HepG2 (cell line): Measurements from ENCODE around the gene PPIP5K1. TPM values are rescaled to one million over a fixed set of nuclear protein-coding genes. Genes with fewer than 3 reads are reported as not detected.

Experiments used
- CBX2 ChIP-seq, 2 experiments: fragments of 200-600 bp in 1 of 2; sonication (generic); formaldehyde crosslinking in 1 of 2; IDR thresholded peaks; 2 replicates each; pipeline versions ENCODE4 v1.7.0 to v1.8.1; 2018 to 2022; ENCODE audit warnings: low read depth in 2 of 2, low read length in 1 of 2, mild to moderate bottlenecking in 1 of 2, missing genetic modification reagents in 1 of 2
- CBX5 ChIP-seq: sonication (generic); formaldehyde crosslinking; IDR thresholded peaks from 2 replicates; pipeline ENCODE4 v1.4.0; 2020; ENCODE audit warnings: missing genetic modification reagents, borderline replicate concordance
- CHD4 ChIP-seq: fragments of 200-600 bp; sonication (generic); IDR thresholded peaks from 2 replicates; pipeline ENCODE4 v1.7.0; 2017; ENCODE audit warnings: mild to moderate bottlenecking, low read length, borderline replicate concordance
- GTF3A ChIP-seq: sonication (generic); formaldehyde crosslinking; conservative IDR thresholded peaks from 2 replicates; pipeline ENCODE4 v1.4.0; 2020; ENCODE audit warnings: mild to moderate bottlenecking, missing genetic modification reagents
- KLF6 ChIP-seq: IDR thresholded peaks from 2 replicates; pipeline ENCODE4 v1.8.0; 2016; ENCODE audit warnings: missing biosample characterization, missing genetic modification reagents
- MTA3 ChIP-seq: sonication (generic); formaldehyde crosslinking; IDR thresholded peaks from 2 replicates; pipeline ENCODE4 v1.4.0; 2020; ENCODE audit warnings: missing genetic modification reagents
- NCOA2 ChIP-seq: sonication (generic); formaldehyde crosslinking; IDR thresholded peaks from 2 replicates; pipeline ENCODE4 v1.8.0; 2022; ENCODE audit warnings: inconsistent platforms
- NFYB ChIP-seq: sonication (generic); formaldehyde crosslinking; IDR thresholded peaks from 2 replicates; pipeline ENCODE4 v1.4.0; 2020; ENCODE audit warnings: missing genetic modification reagents
- RFX3 ChIP-seq: IDR thresholded peaks from 2 replicates; pipeline ENCODE4 v1.6.1; 2016; ENCODE audit warnings: missing biosample characterization, missing genetic modification reagents
- SP5 ChIP-seq: IDR thresholded peaks from 2 replicates; pipeline ENCODE4 v1.6.1; 2016; ENCODE audit warnings: low read depth, borderline replicate concordance
- TBX2 ChIP-seq: sonication (generic); formaldehyde crosslinking; IDR thresholded peaks from 2 replicates; pipeline ENCODE4 v1.5.0; 2020; ENCODE audit warnings: missing genetic modification reagents, mild to moderate bottlenecking, borderline replicate concordance
- ZNF260 ChIP-seq: sonication (generic); formaldehyde crosslinking; IDR thresholded peaks from 2 replicates; pipeline ENCODE4 v1.4.0; 2020; ENCODE audit warnings: missing genetic modification reagents, low read depth, mild to moderate bottlenecking, borderline replicate concordance
- ZNF530 ChIP-seq: sonication (generic); formaldehyde crosslinking; IDR thresholded peaks from 2 replicates; pipeline ENCODE4 v1.5.0; 2020; ENCODE audit warnings: low read depth, mild to moderate bottlenecking, missing genetic modification reagents
- ZNF749 ChIP-seq: sonication (generic); formaldehyde crosslinking; IDR thresholded peaks from 2 replicates; pipeline ENCODE4 v1.8.0; 2022; ENCODE audit warnings: mild to moderate bottlenecking, missing genetic modification reagents, moderate library complexity, borderline replicate concordance
- ZNF788 ChIP-seq: sonication (generic); formaldehyde crosslinking; IDR thresholded peaks from 2 replicates; pipeline ENCODE4 v1.5.0; 2020; ENCODE audit warnings: mild to moderate bottlenecking, missing genetic modification reagents, borderline replicate concordance
- polyA plus RNA-seq, 8 experiments: library from polyadenylated mRNA; depleted of rRNA in 3 of 8; stranded (reverse) in 7 of 8; unstranded in 1 of 8; fragments of >200 nt; fragmentation: Illumina TruSeq in 4 of 8; extraction: Trizol in 4 of 8; gene quantifications; 2 replicates each; pipeline versions ENCODE4 v1.2.1 to v1.2.3, GENCODE V29; 2011 to 2016; ENCODE audit warnings: low read depth in 4 of 8, missing spikeins in 1 of 8, mixed read lengths in 1 of 8; ENCODE audit not compliant: insufficient read depth in 1 of 8
- total RNA-seq, 5 experiments: library from RNA; depleted of rRNA; stranded (reverse); fragments of >200 nt; fragmentation: Illumina TruSeq; extraction: Trizol; gene quantifications; 2 replicates each; pipeline ENCODE4 v1.2.3, GENCODE V29; 2016; ENCODE audit warnings: low read depth in 1 of 5
- TF ChIP-seq, protein P1 (sequence below): sonication (generic); formaldehyde crosslinking; IDR thresholded peaks from 2 replicates; pipeline ENCODE4; 2020; ENCODE audit warnings: missing genetic modification reagents, mild to moderate bottlenecking, borderline replicate concordance
- TF ChIP-seq, protein P2 (sequence below), 2 experiments: sonication (generic) in 1 of 2; formaldehyde crosslinking in 1 of 2; IDR thresholded peaks; 2 replicates each; pipeline versions ENCODE4 v1.4.0 to v1.6.1; 2018 to 2020; ENCODE audit warnings: missing genetic modification reagents in 2 of 2, borderline replicate concordance in 1 of 2, low read depth in 1 of 2, mild to moderate bottlenecking in 1 of 2, missing biosample characterization in 1 of 2
- TF ChIP-seq, protein P3 (sequence below): sonication (generic); formaldehyde crosslinking; IDR thresholded peaks from 2 replicates; pipeline ENCODE4 v1.9.0; 2021; ENCODE audit warnings: missing genetic modification reagents, mild to moderate bottlenecking, borderline replicate concordance
- TF ChIP-seq, protein P4 (sequence below): IDR thresholded peaks from 2 replicates; pipeline ENCODE4 v1.6.1; 2016; ENCODE audit warnings: mild to moderate bottlenecking, missing biosample characterization, missing genetic modification reagents
- TF ChIP-seq, protein P5 (sequence below): sonication (generic); formaldehyde crosslinking; IDR thresholded peaks from 2 replicates; pipeline ENCODE4 v1.4.0; 2020; ENCODE audit warnings: missing genetic modification reagents

Gene PPIP5K1
- total and polyA plus RNA-seq, 2 of the 13 experiments (the other 11 are each of a cell fraction or from before 2014, with no cell fraction given): 9.9 to 10.9 TPM

DNA sequence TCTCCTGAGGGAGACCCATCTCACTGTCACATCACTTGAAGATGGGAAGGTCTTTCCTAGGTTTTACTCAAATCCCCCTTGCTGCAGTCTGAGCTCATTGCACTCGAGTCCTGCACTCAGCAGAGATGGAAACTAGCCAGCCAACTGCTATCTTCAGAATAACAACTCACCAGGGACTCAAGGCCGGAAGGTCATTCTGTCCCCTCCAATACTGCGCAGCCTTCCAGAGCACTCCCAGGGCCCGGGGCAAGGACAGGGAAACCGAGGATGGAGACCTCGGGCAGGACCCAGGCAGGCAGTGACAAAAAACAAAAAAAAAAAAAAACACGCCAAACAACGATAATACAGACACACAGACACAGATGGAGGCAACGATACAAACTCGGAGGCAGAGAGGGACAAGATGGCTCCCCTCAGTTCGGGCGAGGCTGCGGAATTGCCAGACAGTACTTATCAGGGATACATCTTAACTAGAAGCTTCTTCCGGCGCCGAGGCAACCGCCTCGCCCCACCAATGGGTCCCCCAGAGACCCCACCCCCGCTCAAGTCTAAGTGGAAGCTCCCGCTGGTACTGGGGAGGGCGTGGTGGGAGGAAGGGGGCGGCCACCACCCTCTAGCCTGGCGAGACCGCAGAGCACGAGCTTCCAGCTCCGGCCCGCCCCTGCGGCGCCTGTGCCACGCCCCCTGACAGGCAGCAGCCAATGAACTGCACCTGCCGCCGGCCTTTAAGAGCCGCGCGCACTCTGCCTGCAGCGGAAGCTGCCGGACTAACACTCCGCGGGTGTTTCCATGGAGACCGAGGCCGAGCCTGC, 79.6 kb downstream of the PPIP5K1 start (continued):
- TF ChIP-seq, protein P1, sequence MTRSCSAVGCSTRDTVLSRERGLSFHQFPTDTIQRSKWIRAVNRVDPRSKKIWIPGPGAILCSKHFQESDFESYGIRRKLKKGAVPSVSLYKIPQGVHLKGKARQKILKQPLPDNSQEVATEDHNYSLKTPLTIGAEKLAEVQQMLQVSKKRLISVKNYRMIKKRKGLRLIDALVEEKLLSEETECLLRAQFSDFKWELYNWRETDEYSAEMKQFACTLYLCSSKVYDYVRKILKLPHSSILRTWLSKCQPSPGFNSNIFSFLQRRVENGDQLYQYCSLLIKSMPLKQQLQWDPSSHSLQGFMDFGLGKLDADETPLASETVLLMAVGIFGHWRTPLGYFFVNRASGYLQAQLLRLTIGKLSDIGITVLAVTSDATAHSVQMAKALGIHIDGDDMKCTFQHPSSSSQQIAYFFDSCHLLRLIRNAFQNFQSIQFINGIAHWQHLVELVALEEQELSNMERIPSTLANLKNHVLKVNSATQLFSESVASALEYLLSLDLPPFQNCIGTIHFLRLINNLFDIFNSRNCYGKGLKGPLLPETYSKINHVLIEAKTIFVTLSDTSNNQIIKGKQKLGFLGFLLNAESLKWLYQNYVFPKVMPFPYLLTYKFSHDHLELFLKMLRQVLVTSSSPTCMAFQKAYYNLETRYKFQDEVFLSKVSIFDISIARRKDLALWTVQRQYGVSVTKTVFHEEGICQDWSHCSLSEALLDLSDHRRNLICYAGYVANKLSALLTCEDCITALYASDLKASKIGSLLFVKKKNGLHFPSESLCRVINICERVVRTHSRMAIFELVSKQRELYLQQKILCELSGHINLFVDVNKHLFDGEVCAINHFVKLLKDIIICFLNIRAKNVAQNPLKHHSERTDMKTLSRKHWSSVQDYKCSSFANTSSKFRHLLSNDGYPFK (CRISPR knock-in tag): peak; percentile 81; the same call in 1 of the 2 replicates
- TF ChIP-seq SP5 (CRISPR knock-in tag) (peak; percentile 82), ZNF788 (CRISPR knock-in tag) (peak; percentile 27; the same call in 1 of the 2 replicates), CBX2 (IDR thresholded peaks at IDR 0.05; ENCODE audit: low read depth, low read length) (no peak), CBX2 (CRISPR knock-in tag; IDR thresholded peaks at IDR 0.05; ENCODE audit: low read depth) (no peak), RFX3 (CRISPR knock-in tag) (peak; percentile 98; the same call in 1 of the 2 replicates), NFYB (CRISPR knock-in tag) (peak; percentile 89), CBX5 (CRISPR knock-in tag) (0 out of 2 replicates have a peak, but pooled peaks have one; percentile 30), KLF6 (CRISPR knock-in tag) (peak; percentile 66), MTA3 (no peak), NCOA2 (CRISPR knock-in tag) (no peak), CHD4 (no peak), ZNF260 (no peak), ZNF749 (CRISPR knock-in tag) (no peak), GTF3A (CRISPR knock-in tag) (no peak), ZNF530 (CRISPR knock-in tag) (no peak), TBX2 (CRISPR knock-in tag) (peak; percentile 54; the same call in 1 of the 2 replicates)
- TF ChIP-seq, protein P2, sequence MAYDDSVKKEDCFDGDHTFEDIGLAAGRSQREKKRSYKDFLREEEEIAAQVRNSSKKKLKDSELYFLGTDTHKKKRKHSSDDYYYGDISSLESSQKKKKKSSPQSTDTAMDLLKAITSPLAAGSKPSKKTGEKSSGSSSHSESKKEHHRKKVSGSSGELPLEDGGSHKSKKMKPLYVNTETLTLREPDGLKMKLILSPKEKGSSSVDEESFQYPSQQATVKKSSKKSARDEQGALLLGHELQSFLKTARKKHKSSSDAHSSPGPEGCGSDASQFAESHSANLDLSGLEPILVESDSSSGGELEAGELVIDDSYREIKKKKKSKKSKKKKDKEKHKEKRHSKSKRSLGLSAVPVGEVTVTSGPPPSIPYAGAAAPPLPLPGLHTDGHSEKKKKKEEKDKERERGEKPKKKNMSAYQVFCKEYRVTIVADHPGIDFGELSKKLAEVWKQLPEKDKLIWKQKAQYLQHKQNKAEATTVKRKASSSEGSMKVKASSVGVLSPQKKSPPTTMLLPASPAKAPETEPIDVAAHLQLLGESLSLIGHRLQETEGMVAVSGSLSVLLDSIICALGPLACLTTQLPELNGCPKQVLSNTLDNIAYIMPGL (CRISPR knock-in tag; IDR thresholded peaks at IDR 0.05; ENCODE audit: borderline replicate concordance in 1 of 2, low read depth in 1 of 2): peak in 1 of 2 experiments; percentile 46; a peak in 2 of 4 replicates
- TF ChIP-seq, protein P3, sequence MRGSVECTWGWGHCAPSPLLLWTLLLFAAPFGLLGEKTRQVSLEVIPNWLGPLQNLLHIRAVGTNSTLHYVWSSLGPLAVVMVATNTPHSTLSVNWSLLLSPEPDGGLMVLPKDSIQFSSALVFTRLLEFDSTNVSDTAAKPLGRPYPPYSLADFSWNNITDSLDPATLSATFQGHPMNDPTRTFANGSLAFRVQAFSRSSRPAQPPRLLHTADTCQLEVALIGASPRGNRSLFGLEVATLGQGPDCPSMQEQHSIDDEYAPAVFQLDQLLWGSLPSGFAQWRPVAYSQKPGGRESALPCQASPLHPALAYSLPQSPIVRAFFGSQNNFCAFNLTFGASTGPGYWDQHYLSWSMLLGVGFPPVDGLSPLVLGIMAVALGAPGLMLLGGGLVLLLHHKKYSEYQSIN: no peak
- TF ChIP-seq, protein P4, sequence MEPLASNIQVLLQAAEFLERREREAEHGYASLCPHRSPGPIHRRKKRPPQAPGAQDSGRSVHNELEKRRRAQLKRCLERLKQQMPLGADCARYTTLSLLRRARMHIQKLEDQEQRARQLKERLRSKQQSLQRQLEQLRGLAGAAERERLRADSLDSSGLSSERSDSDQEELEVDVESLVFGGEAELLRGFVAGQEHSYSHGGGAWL (CRISPR knock-in tag): no peak
- TF ChIP-seq, protein P5, sequence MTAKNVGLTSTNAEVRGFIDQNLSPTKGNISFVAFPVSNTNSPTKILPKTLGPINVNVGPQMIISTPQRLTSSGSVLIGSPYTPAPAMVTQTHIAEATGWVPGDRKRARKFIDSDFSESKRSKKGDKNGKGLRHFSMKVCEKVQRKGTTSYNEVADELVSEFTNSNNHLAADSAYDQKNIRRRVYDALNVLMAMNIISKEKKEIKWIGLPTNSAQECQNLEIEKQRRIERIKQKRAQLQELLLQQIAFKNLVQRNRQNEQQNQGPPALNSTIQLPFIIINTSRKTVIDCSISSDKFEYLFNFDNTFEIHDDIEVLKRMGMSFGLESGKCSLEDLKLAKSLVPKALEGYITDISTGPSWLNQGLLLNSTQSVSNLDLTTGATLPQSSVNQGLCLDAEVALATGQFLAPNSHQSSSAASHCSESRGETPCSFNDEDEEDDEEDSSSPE (CRISPR knock-in tag): peak; percentile 94
